HepG2 (cell line): Measurements from ENCODE around the gene MUC13. TPM values are rescaled to one million over a fixed set of nuclear protein-coding genes. Genes with fewer than 3 reads are reported as not detected.

Source experiments
- ARNT2 ChIP-seq: sonication (generic); formaldehyde crosslinking; IDR thresholded peaks from 2 replicates; pipeline ENCODE4 v1.8.0; 2022; ENCODE audit warnings: mild to moderate bottlenecking, low read depth, missing genetic modification reagents, moderate library complexity
- DMTF1 ChIP-seq: sonication (generic); formaldehyde crosslinking; IDR thresholded peaks from 2 replicates; pipeline ENCODE4 v1.4.0; 2020; ENCODE audit warnings: mild to moderate bottlenecking, missing genetic modification reagents
- EP300 ChIP-seq, 3 experiments: sonication (generic) in 1 of 3; formaldehyde crosslinking in 1 of 3; IDR thresholded peaks; 2 replicates each; pipeline versions ENCODE4 v1.5.1 to v1.6.1; 2011 to 2020; ENCODE audit warnings: low read depth in 2 of 3, low read length in 2 of 3, borderline replicate concordance in 1 of 3, improper control_type of control experiment in 1 of 3, mild to moderate bottlenecking in 1 of 3, missing genetic modification reagents in 1 of 3, moderate library complexity in 1 of 3
- HNF4G ChIP-seq, 2 experiments: sonication (generic) in 1 of 2; formaldehyde crosslinking in 1 of 2; IDR thresholded peaks; 2 replicates each; pipeline versions ENCODE4 v1.4.0 to v1.6.1; 2011 to 2020; ENCODE audit warnings: borderline replicate concordance in 2 of 2, low read depth in 2 of 2, mild to moderate bottlenecking in 2 of 2, low read length in 1 of 2, missing genetic modification reagents in 1 of 2, moderate library complexity in 1 of 2
- HNRNPLL ChIP-seq: fragments of 200-400 bp; formaldehyde crosslinking; IDR thresholded peaks from 2 replicates; pipeline ENCODE4 v1.6.1; 2017; ENCODE audit warnings: mild to moderate bottlenecking, low read depth, low read length; ENCODE audit not compliant: poor library complexity, severe bottlenecking
- HOXA3 ChIP-seq: sonication (generic); formaldehyde crosslinking; IDR thresholded peaks from 2 replicates; pipeline ENCODE4 v1.5.0; 2020; ENCODE audit warnings: missing genetic modification reagents
- MXD4 ChIP-seq: IDR thresholded peaks from 2 replicates; pipeline ENCODE4 v1.6.1; 2016; ENCODE audit warnings: mild to moderate bottlenecking, missing biosample characterization, missing genetic modification reagents
- PHF20 ChIP-seq: sonication (generic); formaldehyde crosslinking; IDR thresholded peaks from 2 replicates; pipeline ENCODE4 v1.5.0; 2020; ENCODE audit warnings: mild to moderate bottlenecking, missing genetic modification reagents
- PHF5A ChIP-seq: IDR thresholded peaks from one replicate; pipeline ENCODE4 v1.6.1; 2018; ENCODE audit warnings: low read depth, missing genetic modification reagents; ENCODE audit not compliant: unreplicated experiment
- RARA ChIP-seq: IDR thresholded peaks from 2 replicates; pipeline ENCODE4 v1.6.1; 2016; ENCODE audit warnings: missing genetic modification reagents, missing compliant biosample characterization
- SMAD1 ChIP-seq: sonication (generic); formaldehyde crosslinking; IDR thresholded peaks from 2 replicates; pipeline ENCODE4 v1.4.0; 2020; ENCODE audit warnings: missing genetic modification reagents, low read depth, mild to moderate bottlenecking, borderline replicate concordance
- SMC3 ChIP-seq: IDR thresholded peaks from 2 replicates; pipeline ENCODE4 v1.6.1; 2011; ENCODE audit warnings: low read length, improper control_type of control experiment
- TAF1 ChIP-seq: sonication (generic); formaldehyde crosslinking; IDR thresholded peaks from 2 replicates; pipeline ENCODE4 v1.4.0; 2020; ENCODE audit warnings: missing genetic modification reagents
- U2AF1 ChIP-seq: fragments of 200-400 bp; formaldehyde crosslinking; optimal IDR thresholded peaks from 2 replicates; pipeline ENCODE3; 2017; ENCODE audit warnings: mild to moderate bottlenecking, low read depth, low read length
- ZNF20 ChIP-seq: sonication (generic); formaldehyde crosslinking; IDR thresholded peaks from 2 replicates; pipeline ENCODE4 v1.4.0; 2020; ENCODE audit warnings: mild to moderate bottlenecking, moderate library complexity, missing genetic modification reagents
- ZNF251 ChIP-seq: sonication (generic); formaldehyde crosslinking; IDR thresholded peaks from 2 replicates; pipeline ENCODE4 v1.9.0; 2021; ENCODE audit warnings: mild to moderate bottlenecking, missing genetic modification reagents
- ZNF44 ChIP-seq: sonication (generic); formaldehyde crosslinking; IDR thresholded peaks from 2 replicates; pipeline ENCODE4 v1.5.1; 2020; ENCODE audit warnings: mild to moderate bottlenecking, missing genetic modification reagents
- ZNF503 ChIP-seq: sonication (generic); formaldehyde crosslinking; IDR thresholded peaks from 2 replicates; pipeline ENCODE4 v1.4.0; 2020; ENCODE audit warnings: missing genetic modification reagents
- ZNF558 ChIP-seq: sonication (generic); formaldehyde crosslinking; IDR thresholded peaks from 2 replicates; pipeline ENCODE4 v1.9.0; 2022; ENCODE audit warnings: mild to moderate bottlenecking, missing genetic modification reagents, borderline replicate concordance
- ZNF563 ChIP-seq: sonication (generic); formaldehyde crosslinking; IDR thresholded peaks from 2 replicates; pipeline ENCODE4 v1.8.0; 2022; ENCODE audit warnings: mild to moderate bottlenecking, moderate library complexity, missing genetic modification reagents
- ZSCAN21 ChIP-seq: sonication (generic); formaldehyde crosslinking; IDR thresholded peaks from 2 replicates; pipeline ENCODE4 v1.8.0; 2022; ENCODE audit warnings: mild to moderate bottlenecking, missing genetic modification reagents, moderate library complexity, borderline replicate concordance
- polyA plus RNA-seq, 8 experiments: library from polyadenylated mRNA; depleted of rRNA in 3 of 8; stranded (reverse) in 7 of 8; unstranded in 1 of 8; fragments of >200 nt; fragmentation: Illumina TruSeq in 4 of 8; extraction: Trizol in 4 of 8; gene quantifications; 2 replicates each; pipeline versions ENCODE4 v1.2.1 to v1.2.3, GENCODE V29; 2011 to 2016; ENCODE audit warnings: low read depth in 4 of 8, missing spikeins in 1 of 8, mixed read lengths in 1 of 8; ENCODE audit not compliant: insufficient read depth in 1 of 8
- total RNA-seq, 5 experiments: library from RNA; depleted of rRNA; stranded (reverse); fragments of >200 nt; fragmentation: Illumina TruSeq; extraction: Trizol; gene quantifications; 2 replicates each; pipeline ENCODE4 v1.2.3, GENCODE V29; 2016; ENCODE audit warnings: low read depth in 1 of 5
- TF ChIP-seq, protein P1 (sequence below): sonication (generic); formaldehyde crosslinking; IDR thresholded peaks from 2 replicates; pipeline ENCODE4 v1.4.0; 2020; ENCODE audit warnings: mild to moderate bottlenecking, low read depth, missing genetic modification reagents

Gene MUC13
- total and polyA plus RNA-seq, 2 of the 13 experiments (the other 11 are each of a cell fraction or from before 2014, with no cell fraction given), result 0.04 to 1.2 TPM

DNA sequence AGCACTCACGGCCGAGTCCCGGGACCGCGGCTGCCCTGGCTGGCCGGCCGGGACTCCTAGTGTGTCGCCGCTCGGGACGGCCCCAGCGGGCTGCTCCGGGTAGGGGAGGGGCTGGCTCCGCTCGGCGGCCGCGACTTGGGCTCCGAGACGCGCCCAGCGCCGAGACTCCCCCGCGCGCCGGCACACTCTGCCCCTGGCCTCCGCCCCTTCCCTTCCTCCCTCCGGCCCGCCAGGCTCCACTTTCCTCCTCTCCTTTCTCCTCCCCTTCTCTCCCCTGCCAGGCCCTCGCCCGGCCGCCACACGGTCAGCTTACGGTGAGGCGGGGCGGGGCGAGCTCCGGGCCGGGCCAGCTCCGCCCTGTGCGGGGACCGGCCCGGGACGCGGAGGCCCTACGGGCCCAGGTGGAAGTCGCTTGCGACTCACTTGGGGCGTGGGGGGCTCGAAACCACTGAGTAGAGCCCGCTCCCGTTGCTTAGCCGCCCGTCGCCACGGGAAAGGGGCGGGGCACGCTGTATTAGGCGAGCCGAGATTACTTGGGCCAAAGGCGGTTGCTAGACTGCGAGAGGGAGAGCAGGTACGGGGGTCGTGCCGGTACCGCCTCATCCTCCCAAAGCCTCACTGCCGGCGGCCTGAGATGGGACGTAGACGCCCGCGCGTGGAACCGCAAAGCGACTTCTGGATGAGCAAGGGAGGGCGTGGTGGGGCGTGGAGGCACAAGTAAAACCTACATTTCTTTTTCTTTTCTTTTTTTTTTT lies 47.2 kb downstream of the MUC13 start, which contains the start of gene ITGB5 (continued):
- TF ChIP-seq HNF4G (IDR thresholded peaks at IDR 0.05; ENCODE audit: borderline replicate concordance, low read depth, low read length) (no peak), HNF4G (CRISPR knock-in tag; IDR thresholded peaks at IDR 0.05; ENCODE audit: borderline replicate concordance, low read depth) (0 out of 2 replicates have a peak, but pooled peaks have one; percentile 51), ZNF563 (CRISPR knock-in tag) (no peak), U2AF1 (no peak), ZNF503 (CRISPR knock-in tag) (0 out of 2 replicates have a peak, but pooled peaks have one; percentile 53), TAF1 (CRISPR knock-in tag) (peak; percentile 68), SMC3 (no peak), MXD4 (0 out of 2 replicates have a peak, but pooled peaks have one; percentile 24), PHF5A (CRISPR knock-in tag) (no peak), RARA (CRISPR knock-in tag) (peak; percentile 50; the same call in 1 of the 2 replicates), ZNF20 (CRISPR knock-in tag) (no peak), HOXA3 (peak; percentile 61), ZNF558 (peak; percentile 78; the same call in 1 of the 2 replicates), DMTF1 (CRISPR knock-in tag) (peak; percentile 57; the same call in 1 of the 2 replicates), PHF20 (CRISPR knock-in tag) (peak; percentile 56), HNRNPLL (peak; percentile 76), EP300 (IDR thresholded peaks at IDR 0.05; ENCODE audit: low read depth in 2 of 2, low read length in 2 of 2) (no peak), EP300 (CRISPR knock-in tag; IDR thresholded peaks at IDR 0.05; ENCODE audit: borderline replicate concordance) (no peak), SMAD1 (CRISPR knock-in tag) (peak; percentile 84; the same call in 1 of the 2 replicates), ARNT2 (CRISPR knock-in tag) (peak; percentile 88), ZSCAN21 (0 out of 2 replicates have a peak, but pooled peaks have one; percentile 47), ZNF251 (no peak), ZNF44 (CRISPR knock-in tag) (no peak)
- TF ChIP-seq, protein P1, sequence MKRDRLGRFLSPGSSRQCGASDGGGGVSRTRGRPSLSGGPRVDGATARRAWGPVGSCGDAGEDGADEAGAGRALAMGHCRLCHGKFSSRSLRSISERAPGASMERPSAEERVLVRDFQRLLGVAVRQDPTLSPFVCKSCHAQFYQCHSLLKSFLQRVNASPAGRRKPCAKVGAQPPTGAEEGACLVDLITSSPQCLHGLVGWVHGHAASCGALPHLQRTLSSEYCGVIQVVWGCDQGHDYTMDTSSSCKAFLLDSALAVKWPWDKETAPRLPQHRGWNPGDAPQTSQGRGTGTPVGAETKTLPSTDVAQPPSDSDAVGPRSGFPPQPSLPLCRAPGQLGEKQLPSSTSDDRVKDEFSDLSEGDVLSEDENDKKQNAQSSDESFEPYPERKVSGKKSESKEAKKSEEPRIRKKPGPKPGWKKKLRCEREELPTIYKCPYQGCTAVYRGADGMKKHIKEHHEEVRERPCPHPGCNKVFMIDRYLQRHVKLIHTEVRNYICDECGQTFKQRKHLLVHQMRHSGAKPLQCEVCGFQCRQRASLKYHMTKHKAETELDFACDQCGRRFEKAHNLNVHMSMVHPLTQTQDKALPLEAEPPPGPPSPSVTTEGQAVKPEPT, result 0 out of 2 replicates have a peak, but pooled peaks have one; percentile 41
